Sigmoid colon (tissue), 7 donors: ENCODE measurements around the gene NT5E. TPM values are rescaled to one million over a fixed set of nuclear protein-coding genes. Genes with fewer than 3 reads are reported as not detected.

Experiments used
- DNase-seq: peaks from one replicate; pipeline ENCODE4 v3.0.0-alpha.2; 2019
- H3K27ac ChIP-seq, 4 donors: fragments of 200-600 bp; sonication (generic); one replicate each; pipeline ENCODE4 v1.5.1; 2016 to 2019; ENCODE audit warnings: mild to moderate bottlenecking in 1 of 4
- H3K27me3 ChIP-seq, 3 donors: fragments of 200-600 bp; sonication (generic); one replicate each; pipeline ENCODE4 v1.5.1; 2019; ENCODE audit warnings: mild to moderate bottlenecking in 1 of 3
- H3K36me3 ChIP-seq, 4 donors: fragments of 200-600 bp; sonication (generic); one replicate each; pipeline ENCODE4 v1.5.1; 2016 to 2019
- H3K4me1 ChIP-seq, 4 donors: fragments of 200-600 bp; sonication (generic); one replicate each; pipeline ENCODE4 v1.5.1; 2017 to 2019
- H3K4me3 ChIP-seq, 4 donors: fragments of 200-600 bp; sonication (generic); one replicate each; pipeline ENCODE4 v1.5.1; 2017 to 2019; ENCODE audit warnings: mild to moderate bottlenecking in 2 of 4, moderate library complexity in 1 of 4
- H3K9me3 ChIP-seq, 4 donors: fragments of 200-600 bp in 3 of 4; sonication (generic) in 3 of 4; one replicate each; pipeline versions ENCODE4 v1.5.1 to v1.6.1; 2013 to 2019
- CTCF ChIP-seq, 4 experiments: fragments of 450-650 bp in 3 of 4; fragments of 200-600 bp in 1 of 4; IDR thresholded peaks; one replicate each; pipeline ENCODE4 v1.5.1; 2016 to 2019; ENCODE audit warnings: antibody characterized with exemption in 4 of 4, mild to moderate bottlenecking in 3 of 4, moderate library complexity in 2 of 4
- EP300 ChIP-seq, 4 donors: sonication (generic); formaldehyde crosslinking; IDR thresholded peaks; one replicate each; pipeline ENCODE4 v1.6.1; 2017; ENCODE audit warnings: antibody characterized with exemption in 4 of 4
- POLR2A ChIP-seq, 2 donors: fragments of 450-650 bp; IDR thresholded peaks; one replicate each; pipeline ENCODE4 v1.6.1; 2016; ENCODE audit warnings: antibody characterized with exemption in 2 of 2, mild to moderate bottlenecking in 2 of 2, moderate library complexity in 2 of 2
- POLR2AphosphoS5 ChIP-seq, 4 donors: sonication (generic); formaldehyde crosslinking; IDR thresholded peaks; one replicate each; pipeline ENCODE4 v1.6.1; 2017; ENCODE audit warnings: antibody characterized with exemption in 4 of 4
- WGBS, 2 donors: extraction: QIAGEN DNeasy Blood & Tissue Kit; methylation state at CpG; one replicate each; pipeline ENCODE4 v1.1.7; 2013; 5-methylcytosine and 5-hydroxymethylcytosine counted together
- intact Hi-C: fragments of 100-400 bp; cut with DNase I; formaldehyde crosslinking; loops from one replicate; pipeline ENCODE4 v1.15.1; 2023
- polyA plus RNA-seq, 3 donors: library from polyadenylated mRNA; stranded (reverse); fragments of 200-250 nt; gene quantifications; one replicate each; pipeline ENCODE4 v1.2.3, GENCODE V29; 2013
- total RNA-seq, 4 donors: library from RNA; depleted of rRNA; stranded (reverse); fragments of >200 nt; gene quantifications; one replicate each; pipeline ENCODE4 v1.1.0, GENCODE V29; 2016
- donor health status: healthy with polysubstance abuse.
- donor health status: Bipolar disorder and iron deficiency.
- donor health status: healthy.

The NT5E gene
- total and polyA plus RNA-seq, 7 donors: 4.6 to 70.3 (median 21.7) TPM

- DNase-seq: no peak
- Histone ChIP-seq H3K4me3 (no peak overlapping the region), H3K36me3 (peaks cover 0 to 42% (median 11%) of the 10 kb centered on the region in 4 donors), H3K27ac (no peak overlapping the region), H3K27me3 (no peaks in the 10 kb centered on the region), H3K9me3 (no peaks in the 10 kb centered on the region), H3K4me1 (no peaks in the 10 kb centered on the region)
- no peak for TF ChIP-seq POLR2AphosphoS5 (IDR thresholded peaks at IDR 0.05)
- no peak for TF ChIP-seq POLR2A (IDR thresholded peaks at IDR 0.05)
- TF ChIP-seq CTCF (IDR thresholded peaks at IDR 0.05): peak in 2 of 4 experiments; percentile 26 to 66
- WGBS, 2 donors: 67 to 70% methylated on average over 2 of the region's 2 CpGs
- intact Hi-C loops: loop anchor here (2.0 kb wide), 1 partner anchor 182 kb away; no protein-coding TSS in a partner anchor
Measured at GRCh38 chr6:85537055-85537494, 87.2 kb downstream of the NT5E start.

- intact Hi-C loops: no loop called here
- DNase-seq: no peak
- WGBS, 2 donors: 96 to 97% methylated on average over 1 of the region's 1 CpG
- Histone ChIP-seq H3K27me3 (no peaks in the 10 kb centered on the region), H3K36me3 (peaks cover 0 to 62% (median 4%) of the 10 kb centered on the region in 4 donors), H3K27ac (no peak overlapping the region), H3K4me1 (no peaks in the 10 kb centered on the region), H3K4me3 (no peak overlapping the region), H3K9me3 (no peaks in the 10 kb centered on the region)
- TF ChIP-seq POLR2A (IDR thresholded peaks at IDR 0.05) (no peak), CTCF (IDR thresholded peaks at IDR 0.05) (no peak), POLR2AphosphoS5 (IDR thresholded peaks at IDR 0.05) (no peak), EP300 (IDR thresholded peaks at IDR 0.05) (no peak)
Measured at GRCh38 chr6:85544776-85545175, 94.9 kb downstream of the NT5E start.

Other genes starting within 250 kb of the NT5E start
- 10 to 100 TPM; 52.4 to 94.2 (median 83.5) TPM for gene SNX14, start 143.8 kb downstream of the NT5E start, total RNA-seq
- gene SNX14, start 143.8 kb downstream of the NT5E start, polyA plus RNA-seq: 10 to 100 TPM; 12.9 to 61.1 (median 13.8) TPM
- gene SYNCRIP, start 192.8 kb downstream of the NT5E start, total RNA-seq: 10 to 100 TPM; 71.6 to 84.3 (median 77.5) TPM
- 10 to 100 TPM; 23.1 to 51.1 (median 24.6) TPM for gene SYNCRIP, start 192.8 kb downstream of the NT5E start, polyA plus RNA-seq